H9 (cell line): ENCODE measurements around the gene PIP5KL1. TPM values are rescaled to one million over a fixed set of nuclear protein-coding genes. Genes with fewer than 3 reads are reported as not detected.

Source experiments
- DNase-seq: peaks from one replicate; pipeline ENCODE4 v3.0.0-alpha.2; 2017
- H2AFZ ChIP-seq: one replicate; pipeline ENCODE4 v1.6.1; 2013; ENCODE audit warnings: mild to moderate bottlenecking, low read length, control low read depth, moderate library complexity
- H2AK5ac ChIP-seq: 2 replicates; pipeline ENCODE4 v1.6.1; 2013; ENCODE audit warnings: low read length, control low read depth, mixed read lengths; ENCODE audit not compliant: insufficient read length
- H2BK120ac ChIP-seq: one replicate; pipeline ENCODE4 v1.6.1; 2013; ENCODE audit warnings: low read depth, mild to moderate bottlenecking, low read length, control low read depth, inconsistent platforms; ENCODE audit not compliant: poor library complexity, severe bottlenecking
- H2BK12ac ChIP-seq: 2 replicates; pipeline ENCODE4 v1.6.1; 2013; ENCODE audit warnings: low read length, control low read depth, mixed read lengths, low read depth; ENCODE audit not compliant: insufficient read length
- H2BK15ac ChIP-seq: 2 replicates; pipeline ENCODE4 v1.6.1; 2013; ENCODE audit warnings: low read depth, low read length, control low read depth
- H2BK20ac ChIP-seq: one replicate; pipeline ENCODE4 v1.6.1; 2013; ENCODE audit warnings: low read depth, mild to moderate bottlenecking, low read length, control low read depth, inconsistent platforms; ENCODE audit not compliant: poor library complexity, severe bottlenecking
- H2BK5ac ChIP-seq: 2 replicates; pipeline ENCODE4 v1.6.1; 2013; ENCODE audit warnings: low read length, control low read depth, mixed read lengths; ENCODE audit not compliant: insufficient read length
- H3K14ac ChIP-seq: 2 replicates; pipeline ENCODE4 v1.6.1; 2013; ENCODE audit warnings: low read length, control low read depth; ENCODE audit not compliant: insufficient read depth
- H3K18ac ChIP-seq: 2 replicates; pipeline ENCODE4 v1.6.1; 2013; ENCODE audit warnings: low read depth, mild to moderate bottlenecking, mixed read lengths, low read length, control low read depth; ENCODE audit not compliant: insufficient read length
- H3K23ac ChIP-seq: 2 replicates; pipeline ENCODE4 v1.6.1; 2013; ENCODE audit warnings: low read length, control low read depth, mixed read lengths, low read depth; ENCODE audit not compliant: insufficient read length
- H3K23me2 ChIP-seq: 2 replicates; pipeline ENCODE4 v1.6.1; 2013; ENCODE audit warnings: low read depth, mild to moderate bottlenecking, mixed read lengths, low read length, control low read depth; ENCODE audit not compliant: insufficient read length, poor library complexity, severe bottlenecking
- H3K27ac ChIP-seq: 2 replicates; pipeline ENCODE4 v1.5.1; 2013; ENCODE audit warnings: low read length, control low read depth, mixed read lengths, low read depth; ENCODE audit not compliant: insufficient read length
- H3K27me3 ChIP-seq: 2 replicates; pipeline ENCODE4 v1.6.1; 2013; ENCODE audit warnings: low read length, control low read depth, inconsistent platforms; ENCODE audit not compliant: insufficient read depth
- H3K4ac ChIP-seq: 2 replicates; pipeline ENCODE4 v1.6.1; 2013; ENCODE audit warnings: low read depth, mild to moderate bottlenecking, control low read depth, inconsistent platforms, low read length, moderate library complexity
- H3K4me1 ChIP-seq: 2 replicates; pipeline ENCODE4 v1.6.1; 2013; ENCODE audit warnings: low read length, control low read depth, inconsistent platforms; ENCODE audit not compliant: insufficient read depth
- H3K4me2 ChIP-seq: 2 replicates; pipeline ENCODE4 v1.6.1; 2013; ENCODE audit warnings: low read length, control low read depth, mixed read lengths; ENCODE audit not compliant: insufficient read length, insufficient read depth
- H3K56ac ChIP-seq: 2 replicates; pipeline ENCODE4 v1.6.1; 2013; ENCODE audit warnings: low read depth, mild to moderate bottlenecking, mixed read lengths, low read length, control low read depth; ENCODE audit not compliant: insufficient read length
- H3K79me1 ChIP-seq: 2 replicates; pipeline ENCODE4 v1.6.1; 2013; ENCODE audit warnings: low read depth, mild to moderate bottlenecking, moderate library complexity, low read length, control low read depth, inconsistent platforms; ENCODE audit not compliant: insufficient read depth, poor library complexity, severe bottlenecking
- H3K79me2 ChIP-seq: 2 replicates; pipeline ENCODE4 v1.6.1; 2013; ENCODE audit warnings: low read length, control low read depth, inconsistent platforms; ENCODE audit not compliant: insufficient read depth
- H3K9ac ChIP-seq: 2 replicates; pipeline ENCODE4 v1.6.1; 2013; ENCODE audit warnings: low read length, control low read depth, mixed read lengths; ENCODE audit not compliant: insufficient read length; ENCODE audit errors: extremely low read depth
- H3K9me3 ChIP-seq: one replicate; pipeline ENCODE4 v1.6.1; 2013; ENCODE audit warnings: low read depth, low read length, inconsistent platforms; ENCODE audit not compliant: control insufficient read depth
- H3T11ph ChIP-seq: one replicate; pipeline ENCODE4 v1.6.1; 2013; ENCODE audit warnings: mild to moderate bottlenecking, low read length, control low read depth, inconsistent platforms
- H4K20me1 ChIP-seq: one replicate; pipeline ENCODE4 v1.6.1; 2013; ENCODE audit not compliant: control insufficient read depth, insufficient read length, insufficient read depth
- H4K5ac ChIP-seq: 2 replicates; pipeline ENCODE4 v1.6.1; 2013; ENCODE audit warnings: low read depth, mild to moderate bottlenecking, mixed read lengths, low read length, control low read depth; ENCODE audit not compliant: insufficient read length
- H4K8ac ChIP-seq: replicated peaks from 2 replicates; pipeline ENCODE4 v1.6.1; 2013; ENCODE audit warnings: low read length, control low read depth, mixed read lengths, low read depth; ENCODE audit not compliant: insufficient read length
- H4K91ac ChIP-seq: 2 replicates; pipeline ENCODE4 v1.6.1; 2013; ENCODE audit warnings: low read depth, mild to moderate bottlenecking, moderate library complexity, mixed read lengths, low read length, control low read depth; ENCODE audit not compliant: insufficient read length
- H3K27ac Mint-ChIP-seq, 3 experiments: 2 replicates in 2 of 3; 3 replicates in 1 of 3; pipeline ENCODE4 v1.8.0; 2020 to 2021; ENCODE audit warnings: mixed read lengths in 3 of 3, mild to moderate bottlenecking in 1 of 3, moderate library complexity in 1 of 3
- H3K27me3 Mint-ChIP-seq: 2 replicates; pipeline ENCODE4 v1.8.0; 2021; ENCODE audit warnings: low read depth, mild to moderate bottlenecking, moderate library complexity, mixed read lengths
- H3K36me3 Mint-ChIP-seq, 3 experiments: 2 replicates in 2 of 3; 3 replicates in 1 of 3; pipeline ENCODE4 v1.8.0; 2020 to 2021; ENCODE audit warnings: low read depth in 3 of 3, mixed read lengths in 3 of 3; ENCODE audit not compliant: insufficient read depth in 1 of 3
- H3K4me1 Mint-ChIP-seq, 2 experiments: 2 replicates each; pipeline ENCODE4 v1.8.0; 2020; ENCODE audit warnings: mixed read lengths in 2 of 2
- H3K4me3 Mint-ChIP-seq, 2 experiments: 2 replicates in 1 of 2; 3 replicates in 1 of 2; pipeline ENCODE4 v1.8.0; 2020 to 2021; ENCODE audit warnings: mild to moderate bottlenecking in 2 of 2, mixed read lengths in 2 of 2, moderate library complexity in 1 of 2
- H3K9me3 Mint-ChIP-seq, 2 experiments: 2 replicates in 1 of 2; 3 replicates in 1 of 2; pipeline ENCODE4 v1.8.0; 2020; ENCODE audit warnings: mild to moderate bottlenecking in 2 of 2, mixed read lengths in 2 of 2, moderate library complexity in 1 of 2
- CTCF ChIP-seq: fragments of 200-600 bp; sonication (generic); conservative IDR thresholded peaks from 3 replicates; pipeline ENCODE4 v1.8.0; 2021; ENCODE audit warnings: antibody characterized with exemption, mild to moderate bottlenecking
- WGBS: extraction: QIAGEN DNeasy Blood & Tissue Kit; methylation state at CpG from one replicate; pipeline ENCODE4 v1.1.7; 2013; ENCODE audit warnings: missing lambda C conversion rate, low lambda C conversion rate, mixed read lengths; ENCODE audit not compliant: insufficient read length; ENCODE audit errors: extremely low coverage; 5-methylcytosine and 5-hydroxymethylcytosine counted together
- total RNA-seq: library from RNA; stranded (reverse); gene quantifications from 2 replicates; pipeline ENCODE4 v1.2.1, GENCODE V29; 2021

The PIP5KL1 gene
- total RNA-seq, 1 experiment from 2014 or later, result 11.6 TPM

- no peak overlapping the region for H2BK15ac ChIP-seq
- H3K9ac ChIP-seq, result no peak overlapping the region
- peak overlapping the region; percentile 28 for H3K18ac ChIP-seq
- no peak overlapping the region for H3T11ph ChIP-seq
- H3K23ac ChIP-seq, result no peak overlapping the region
- H3K79me2 ChIP-seq, result no peaks in the 10 kb centered on the region
- peaks cover 2% of the 10 kb centered on the region; the same call in 1 of the 2 replicates for H3K4me1 ChIP-seq
- H3K4ac ChIP-seq, result no peak overlapping the region
- peak overlapping the region; percentile 62 to 80 for H3K4me3 Mint-ChIP-seq
- H4K20me1 ChIP-seq, result no peaks in the 10 kb centered on the region
- WGBS, result no CpG with 5 or more reads among the region's 18 CpGs
- no peak overlapping the region for H3K14ac ChIP-seq
- H3K4me1 Mint-ChIP-seq, result peaks cover 32 to 42% of the 10 kb centered on the region in 2 experiments
- no peak overlapping the region for H4K91ac ChIP-seq
- H4K8ac ChIP-seq, result no peak overlapping the region
- no peaks in the 10 kb centered on the region for H3K27me3 ChIP-seq
- H3K27me3 Mint-ChIP-seq, result peaks cover 30% of the 10 kb centered on the region
- H3K27ac ChIP-seq, result no peak overlapping the region
- no peak overlapping the region for H2BK12ac ChIP-seq
- peak overlapping the region; percentile 74 for H3K4me2 ChIP-seq
- H2AFZ ChIP-seq, result no peak overlapping the region
- no peak overlapping the region for H2BK5ac ChIP-seq
- no peaks in the 10 kb centered on the region for H3K9me3 ChIP-seq
- H2BK20ac ChIP-seq, result no peak overlapping the region
- H3K9me3 Mint-ChIP-seq, result no peaks in the 10 kb centered on the region; a peak in 1 of 5 replicates
- peak overlapping the region; percentile 56 to 88 (median 88); a peak in 5 of 7 replicates for H3K27ac Mint-ChIP-seq
- H3K23me2 ChIP-seq, result peaks cover 16% of the 10 kb centered on the region
- no peak overlapping the region for H3K56ac ChIP-seq
- H3K36me3 Mint-ChIP-seq, result peaks cover 2 to 13% (median 8%) of the 10 kb centered on the region in 3 experiments; a peak in 6 of 7 replicates
- H3K79me1 ChIP-seq, result peaks cover 3% of the 10 kb centered on the region
- peak; percentile 58 for DNase-seq
- TF ChIP-seq CTCF, result no peak
- H2BK120ac ChIP-seq, result no peak overlapping the region
- no peak overlapping the region for H4K5ac ChIP-seq
- no peak overlapping the region for H2AK5ac ChIP-seq
These were observed 710 bp upstream of the PIP5KL1 start for GRCh38 chr9:127931092-127931881.
